Hematopoietic multipotent progenitor cell treated with erythropoietin and hydrocortisone succinate and interleukin-3 and kit ligand, for 15 days (in vitro differentiated cells): ENCODE data around the gene STON2.

Experiments
- DNase-seq: peaks from one replicate; pipeline ENCODE4 v3.0.0-alpha.2; 2015; ENCODE audit warnings: low spot score

The STON2 gene

GRCh38 chr14:81221579-81222102, 178.5 kb downstream of the STON2 start:
- DNase-seq: peak; percentile 11

GRCh38 chr14:81220830-81221578, 179.1 kb downstream of the STON2 start, which contains the start of gene GTF2A1:
TSS of gene GTF2A1 (minus strand) at chr14:81220959. CDS start at chr14:81220518, 441 bp downstream.
- DNase-seq: peak; percentile 96

- no peak for DNase-seq
Observed at GRCh38 chr14:81220580-81220829, 179.6 kb downstream of the STON2 start.

- DNase-seq: peak; percentile 54
Observed at GRCh38 chr14:81219759-81220579, 180.2 kb downstream of the STON2 start.

DNA sequence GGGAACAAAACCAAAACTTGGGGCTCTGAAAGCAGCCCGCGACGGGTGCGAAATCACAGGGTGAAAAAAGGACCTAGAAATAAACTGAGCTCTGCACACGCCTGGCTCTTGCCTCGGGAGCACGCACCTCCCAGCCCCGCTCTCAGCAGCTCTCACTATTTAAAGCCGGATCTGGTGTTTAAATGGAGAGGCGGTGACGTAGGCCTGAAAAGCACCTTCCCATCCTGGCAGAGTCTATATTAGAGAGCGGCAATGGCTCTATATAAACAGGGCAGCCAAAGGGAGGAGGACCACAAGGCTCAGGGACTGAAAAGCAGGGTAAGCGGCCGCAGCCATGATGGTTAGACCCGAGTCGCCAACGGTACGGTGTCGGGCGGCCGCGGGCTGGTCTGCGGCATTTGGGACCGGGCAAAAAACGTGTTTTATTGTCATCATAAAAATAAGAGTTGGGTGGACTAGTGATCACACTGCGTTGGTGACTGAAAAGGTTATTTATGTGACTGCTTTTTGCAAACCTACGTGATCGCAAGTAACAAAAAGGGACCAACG, 180.8 kb downstream of the STON2 start:
- DNase-seq: peak; percentile 92

DNA sequence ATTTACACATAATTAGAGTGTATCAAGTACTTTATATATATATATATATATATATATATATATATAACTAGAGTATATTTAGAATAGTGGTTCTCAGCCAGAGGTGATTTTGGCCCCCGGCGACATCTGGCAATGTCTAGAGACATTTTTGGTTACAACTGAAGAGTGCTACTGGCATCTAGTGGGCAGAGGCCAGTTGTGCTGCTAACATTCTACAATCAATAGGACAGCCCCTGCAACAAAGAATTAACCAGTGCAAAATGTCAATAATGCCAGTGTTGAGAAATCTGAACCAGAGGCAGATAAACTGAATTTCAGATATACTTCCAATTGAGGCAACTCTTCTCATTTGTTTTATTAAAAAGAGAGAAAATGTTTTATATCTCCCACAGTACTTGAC, 188.3 kb downstream of the STON2 start:
- DNase-seq: peak; percentile 27
